ENCODE measurements around the gene FBXO31.
A peak's percentile ranks its signal among the peaks of the same experiment; 100 is the strongest.

The FBXO31 gene

DNA sequence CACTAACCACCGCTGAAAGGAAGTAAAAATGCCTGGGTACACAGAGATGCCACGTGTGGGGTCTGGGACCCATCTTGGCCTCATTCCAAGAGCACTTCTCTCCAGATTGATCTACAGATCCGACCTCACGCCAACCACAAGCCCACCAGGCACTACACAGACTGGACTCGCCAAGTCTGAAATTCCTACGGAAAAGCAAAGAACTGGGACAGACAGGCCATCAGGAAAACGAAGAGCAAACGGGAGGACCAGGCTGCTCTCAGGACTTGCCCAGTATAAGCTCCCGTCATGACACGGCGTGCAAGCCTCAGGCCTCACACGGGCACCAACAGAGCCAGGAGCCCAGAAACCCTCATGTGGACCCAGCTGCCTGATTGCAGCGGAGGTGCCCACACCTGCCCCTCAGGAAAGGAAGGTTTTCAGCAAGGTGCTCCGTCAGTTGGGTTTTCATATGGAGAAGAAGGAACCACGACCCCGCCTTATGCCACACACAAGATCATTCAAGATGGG, 46.3 kb downstream of the FBXO31 start:
- no peak for TF ChIP-seq Cebpa-rat (IDR thresholded peaks at IDR 0.05)
- Histone ChIP-seq H3K4me1 (peaks cover 26% of the 10 kb centered on the region), H3K27ac (peak overlapping the region; percentile 56; the same call in 1 of the 2 replicates), H4K20me1 (peaks cover 81% of the 10 kb centered on the region), H3K36me3 (peaks cover 81% of the 10 kb centered on the region), H3K9ac (peak overlapping the region; percentile 42), H3K4me2 (peak overlapping the region; percentile 76), H3K27me3 (no peaks in the 10 kb centered on the region), H3K4me3 (no peak overlapping the region), H3K9me3 (no peaks in the 10 kb centered on the region)

DNA sequence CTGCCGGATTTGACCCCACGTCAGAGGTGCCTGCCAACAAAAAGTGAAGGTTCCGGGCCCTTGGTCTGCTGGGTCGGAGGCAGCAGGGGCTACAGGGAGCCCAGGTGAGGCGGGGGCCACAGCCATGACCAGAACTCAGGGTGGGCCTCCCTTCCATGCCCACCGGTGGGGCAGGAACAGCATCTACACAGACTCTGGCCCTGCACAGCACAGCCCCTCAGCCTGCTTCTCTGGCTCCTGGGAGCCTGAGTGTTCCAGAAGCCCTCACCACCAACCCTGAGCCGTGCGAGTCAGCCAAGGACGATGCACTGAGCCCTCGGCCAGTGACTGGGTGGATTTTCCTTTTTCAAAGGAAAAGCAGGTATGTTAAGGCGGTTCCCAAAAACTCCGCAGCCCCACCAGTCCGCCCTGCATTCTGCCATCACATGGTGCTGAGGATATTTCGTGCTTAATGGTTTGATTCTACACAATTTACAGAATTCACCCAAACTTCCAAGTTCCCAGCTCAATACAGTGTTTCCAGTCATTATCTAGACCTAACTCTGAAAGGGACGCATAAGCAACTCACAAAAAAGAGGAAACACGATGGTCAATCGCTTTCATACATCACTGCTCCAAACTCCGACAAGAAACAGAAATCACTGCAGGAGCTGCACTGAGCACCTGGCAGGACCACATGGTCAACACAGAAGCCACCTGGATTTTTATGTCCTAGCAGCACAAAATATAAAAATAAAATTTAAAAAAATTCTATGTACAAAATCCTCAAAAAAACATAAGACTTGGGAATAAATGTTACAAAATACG, 46.9 kb downstream of the FBXO31 start:
- H3K4me1 ChIP-seq: peaks cover 26% of the 10 kb centered on the region

DNA sequence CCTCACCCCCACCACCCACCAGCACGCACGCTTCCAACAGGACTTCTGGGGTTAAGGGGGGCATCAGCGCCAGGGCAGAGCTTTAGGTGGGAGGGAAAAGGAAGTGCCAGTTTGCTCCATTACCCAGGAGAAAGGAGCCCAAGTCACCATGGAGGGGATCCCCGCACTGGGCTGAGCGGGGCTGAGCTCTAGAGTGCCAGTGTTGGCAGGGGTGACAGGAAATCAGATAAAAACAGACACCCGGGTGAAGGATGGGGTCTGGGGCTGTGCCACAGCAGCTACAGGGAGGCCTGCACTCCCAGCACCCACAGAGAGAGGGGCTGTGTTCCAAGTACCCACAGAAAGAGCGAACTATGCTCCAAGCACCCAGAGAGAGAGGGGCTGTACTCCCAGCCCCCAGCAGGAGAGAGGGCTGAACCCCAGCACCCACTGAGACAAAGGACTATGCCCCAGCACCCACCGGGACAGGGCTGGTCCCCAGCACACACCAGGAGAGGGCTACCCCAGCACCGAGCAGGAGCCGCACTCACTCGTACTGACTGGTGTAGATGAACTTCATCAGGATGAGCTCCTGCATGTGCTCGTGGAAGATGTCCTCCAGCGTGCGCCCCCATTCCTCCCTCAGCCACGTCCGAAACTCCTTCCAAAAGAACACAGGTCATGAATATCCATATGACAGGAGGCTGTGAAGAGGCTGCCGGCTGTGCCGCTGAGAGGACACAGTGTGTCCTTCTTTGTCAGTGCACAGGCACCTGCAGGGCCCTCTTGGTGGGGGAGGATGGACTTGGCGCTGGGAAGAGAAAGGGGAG, 47.7 kb downstream of the FBXO31 start:
- peaks cover 81% of the 10 kb centered on the region for H4K20me1 ChIP-seq
- H3K9ac ChIP-seq: no peak overlapping the region
- no peaks in the 10 kb centered on the region for H3K9me3 ChIP-seq
- peaks cover 81% of the 10 kb centered on the region for H3K36me3 ChIP-seq
- H3K27ac ChIP-seq: no peak overlapping the region
- no peaks in the 10 kb centered on the region for H3K27me3 ChIP-seq
- H3K4me3 ChIP-seq: no peak overlapping the region
- no peak for TF ChIP-seq Cebpa-rat (IDR thresholded peaks at IDR 0.05)
- H3K4me2 ChIP-seq: no peak overlapping the region
- peaks cover 26% of the 10 kb centered on the region for H3K4me1 ChIP-seq

More for the DNA sequence above, 46.9 kb downstream of the FBXO31 start:
- no peak overlapping the region for H3K27ac ChIP-seq
- H3K9ac ChIP-seq: peak overlapping the region; percentile 42; the same call in 1 of the 2 replicates
- H3K36me3 ChIP-seq: peaks cover 81% of the 10 kb centered on the region
- H3K9me3 ChIP-seq: no peaks in the 10 kb centered on the region
- peak overlapping the region; percentile 76 for H3K4me2 ChIP-seq
- no peaks in the 10 kb centered on the region for H3K27me3 ChIP-seq
- H4K20me1 ChIP-seq: peaks cover 80% of the 10 kb centered on the region
- no peak overlapping the region for H3K4me3 ChIP-seq
- no peak for TF ChIP-seq Cebpa-rat (IDR thresholded peaks at IDR 0.05)

DNA sequence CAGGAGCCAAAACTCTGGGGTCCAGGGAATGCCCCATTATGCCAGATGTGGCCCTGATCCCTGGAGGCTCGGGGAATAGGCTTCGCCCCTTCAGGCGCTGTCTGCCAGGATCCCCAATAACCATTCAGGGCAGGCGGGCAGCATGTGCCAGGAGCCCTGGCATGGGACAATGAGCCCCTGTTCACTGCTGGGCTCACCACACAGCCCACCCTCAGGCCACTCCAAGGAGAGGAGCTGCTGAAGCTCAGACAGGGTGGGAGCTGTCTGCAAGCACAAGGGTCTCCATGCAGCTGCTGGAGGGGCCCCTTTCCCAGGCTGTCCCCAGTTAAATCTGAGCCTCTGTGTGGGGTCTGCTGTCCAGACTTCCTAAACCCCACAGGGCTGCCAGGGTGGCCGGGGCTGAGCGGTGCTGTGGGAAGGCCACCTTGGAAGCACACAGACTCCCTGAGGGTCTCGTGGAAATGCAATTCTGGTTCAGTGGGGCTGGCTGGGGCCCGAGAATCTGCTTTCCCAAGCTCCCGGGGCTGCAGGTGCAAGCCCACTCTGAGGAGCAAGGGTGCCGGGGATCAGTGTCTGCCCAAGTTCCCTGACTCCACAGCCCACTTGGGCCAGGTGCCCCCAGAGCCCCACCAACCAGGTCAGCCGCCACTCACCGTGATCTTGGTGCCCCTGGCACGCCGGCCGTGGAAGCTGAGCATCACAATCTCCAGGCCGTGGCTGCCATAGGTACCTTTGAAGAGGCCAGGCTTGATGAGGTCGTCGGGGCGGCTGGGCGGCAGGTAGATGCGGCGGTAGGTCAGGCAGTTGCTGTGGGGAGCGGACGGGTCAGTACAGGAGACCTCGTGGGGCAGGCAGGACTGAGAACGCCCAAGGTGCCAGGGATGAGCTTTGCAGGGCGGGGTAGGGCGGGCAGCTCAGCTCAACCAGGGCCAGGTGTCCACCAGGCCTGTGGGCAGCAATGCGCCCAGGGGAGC, 48.6 kb downstream of the FBXO31 start:
- Histone ChIP-seq H3K9me3 (no peaks in the 10 kb centered on the region), H3K27ac (no peak overlapping the region), H3K9ac (no peak overlapping the region), H3K4me3 (no peak overlapping the region), H3K4me2 (no peak overlapping the region), H4K20me1 (peaks cover 82% of the 10 kb centered on the region), H3K27me3 (no peaks in the 10 kb centered on the region), H3K4me1 (peaks cover 26% of the 10 kb centered on the region), H3K36me3 (peaks cover 81% of the 10 kb centered on the region)
- no peak for TF ChIP-seq Cebpa-rat (IDR thresholded peaks at IDR 0.05)

- Histone ChIP-seq H3K4me2 (no peak overlapping the region), H3K9ac (no peak overlapping the region), H3K27me3 (no peaks in the 10 kb centered on the region), H3K36me3 (peaks cover 81% of the 10 kb centered on the region), H3K9me3 (no peaks in the 10 kb centered on the region), H3K4me1 (peaks cover 26% of the 10 kb centered on the region), H4K20me1 (peaks cover 82% of the 10 kb centered on the region), H3K27ac (no peak overlapping the region), H3K4me3 (no peak overlapping the region)
- no peak for TF ChIP-seq Cebpa-rat (IDR thresholded peaks at IDR 0.05)
Measured at GRCh38 chr16:87333581-87334331, 49.8 kb downstream of the FBXO31 start.

DNA sequence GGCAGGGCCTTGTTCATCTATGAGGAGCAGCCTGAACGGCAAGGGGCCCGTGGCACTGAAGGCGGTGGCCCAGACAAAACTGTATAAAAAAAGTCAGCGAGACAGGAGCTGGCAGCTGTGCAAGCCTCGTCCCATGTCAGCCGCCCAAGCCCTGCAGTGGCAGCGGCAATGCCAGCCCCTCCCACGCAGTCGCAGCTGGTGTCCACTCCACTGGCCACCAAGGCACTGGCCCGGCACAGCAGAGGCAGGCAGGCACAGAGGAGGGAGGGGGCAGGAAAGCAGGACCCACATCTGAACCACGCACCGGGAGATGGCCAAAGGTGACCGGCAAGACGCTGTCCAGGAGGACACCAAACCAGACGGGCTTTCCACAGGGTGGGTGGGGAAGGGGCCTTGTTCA, 50.5 kb downstream of the FBXO31 start:
- H3K9ac ChIP-seq: no peak overlapping the region
- H4K20me1 ChIP-seq: peaks cover 83% of the 10 kb centered on the region
- H3K4me3 ChIP-seq: no peak overlapping the region
- H3K9me3 ChIP-seq: no peaks in the 10 kb centered on the region
- H3K36me3 ChIP-seq: peaks cover 83% of the 10 kb centered on the region
- H3K4me2 ChIP-seq: no peak overlapping the region
- peaks cover 20% of the 10 kb centered on the region for H3K4me1 ChIP-seq
- H3K27ac ChIP-seq: no peak overlapping the region
- no peaks in the 10 kb centered on the region for H3K27me3 ChIP-seq
- TF ChIP-seq Cebpa-rat (IDR thresholded peaks at IDR 0.05): no peak

DNA sequence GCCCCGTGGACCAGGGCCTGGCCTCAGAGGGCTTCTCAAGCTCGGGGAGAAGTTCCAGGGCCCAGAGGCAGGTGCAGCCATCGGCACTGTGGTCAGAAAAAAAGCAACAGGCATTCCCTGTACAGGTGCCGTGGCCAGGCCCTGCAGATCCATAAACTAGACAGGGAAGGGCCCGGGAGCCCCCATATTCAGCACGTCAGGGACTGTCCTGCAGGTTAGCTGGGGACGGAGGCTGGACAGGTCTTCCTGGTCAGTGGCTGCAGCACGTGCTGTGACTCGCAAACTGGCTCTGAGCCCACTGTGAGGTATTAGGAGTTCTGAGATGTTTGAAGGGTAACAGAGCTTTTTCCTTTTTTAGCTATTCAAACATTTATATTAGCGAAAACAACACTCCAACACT, 51.4 kb downstream of the FBXO31 start:
- no peak overlapping the region for H3K9ac ChIP-seq
- H3K9me3 ChIP-seq: no peaks in the 10 kb centered on the region
- peaks cover 92% of the 10 kb centered on the region for H3K36me3 ChIP-seq
- H3K4me1 ChIP-seq: peaks cover 10% of the 10 kb centered on the region
- no peak for TF ChIP-seq Cebpa-rat (IDR thresholded peaks at IDR 0.05)
- H4K20me1 ChIP-seq: peaks cover 83% of the 10 kb centered on the region
- no peaks in the 10 kb centered on the region for H3K27me3 ChIP-seq
- H3K27ac ChIP-seq: no peak overlapping the region
- no peak overlapping the region for H3K4me3 ChIP-seq
- no peak overlapping the region for H3K4me2 ChIP-seq

- peaks cover 94% of the 10 kb centered on the region for H3K36me3 ChIP-seq
- H3K4me3 ChIP-seq: no peak overlapping the region
Measured at GRCh38 chr16:87331241-87331801, 52.3 kb downstream of the FBXO31 start.

More at GRCh38 chr16:87331241-87331801, 52.3 kb downstream of the FBXO31 start:
- no peak overlapping the region for H3K27ac ChIP-seq
- no peak overlapping the region for H3K9ac ChIP-seq
- peaks cover 2% of the 10 kb centered on the region for H3K4me1 ChIP-seq
- no peak overlapping the region for H3K4me2 ChIP-seq
- TF ChIP-seq Cebpa-rat (IDR thresholded peaks at IDR 0.05): no peak
- H4K20me1 ChIP-seq: peaks cover 83% of the 10 kb centered on the region
- no peaks in the 10 kb centered on the region for H3K27me3 ChIP-seq
- no peaks in the 10 kb centered on the region for H3K9me3 ChIP-seq
